Glomerular endothelial cell (primary cell): ENCODE data around the gene EFHD2. TPM values are rescaled to one million over a fixed set of nuclear protein-coding genes. Genes with fewer than 3 reads are reported as not detected.
"Not testable (repeated sequence)": the region's sequence is repeated elsewhere in the genome, so short reads cannot be mapped to it uniquely, and the experiment has no call there.

Experiments used
- DNase-seq: peaks from one replicate; pipeline ENCODE4 v3.0.0-alpha.2; 2011; ENCODE audit warnings: low read depth, low spot score; ENCODE audit errors: extremely low read depth
- total RNA-seq: library from RNA; depleted of rRNA; stranded (reverse); fragments of >200 nt; gene quantifications from 2 replicates; pipeline ENCODE4 v1.2.3, GENCODE V29; 2015

Gene EFHD2
- total RNA-seq, 1 donor from 2014 or later: 70.3 TPM

DNA sequence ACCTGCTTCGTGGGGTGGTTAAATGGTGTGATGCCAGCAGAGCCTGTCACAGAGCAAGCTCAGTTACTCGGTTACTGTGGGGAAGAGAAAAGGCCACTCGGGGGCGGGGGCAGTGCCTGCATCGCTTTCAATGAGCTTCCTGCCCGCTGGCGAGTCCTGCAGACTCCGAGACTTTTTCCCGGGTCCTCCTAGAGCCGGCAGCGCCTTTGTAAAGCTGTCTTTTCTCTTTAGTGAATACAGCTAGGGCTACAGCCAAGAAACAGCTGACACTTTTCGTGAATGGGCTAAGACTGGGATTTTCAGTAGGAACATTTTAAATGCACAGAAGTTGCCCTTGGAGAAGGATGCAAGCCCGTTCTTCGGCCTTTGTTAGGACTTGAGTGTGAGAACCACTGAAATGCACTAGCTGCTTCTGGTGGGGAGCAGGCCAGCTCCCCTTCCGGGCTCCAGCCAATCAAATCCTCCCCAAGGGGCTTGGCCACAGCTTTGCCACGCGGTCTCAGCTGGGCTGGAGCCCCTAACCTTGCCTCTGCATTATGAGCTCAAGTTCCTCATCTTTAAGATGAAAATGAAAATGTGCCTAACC, 23.4 kb upstream of the EFHD2 start:
- no peak for DNase-seq

DNA sequence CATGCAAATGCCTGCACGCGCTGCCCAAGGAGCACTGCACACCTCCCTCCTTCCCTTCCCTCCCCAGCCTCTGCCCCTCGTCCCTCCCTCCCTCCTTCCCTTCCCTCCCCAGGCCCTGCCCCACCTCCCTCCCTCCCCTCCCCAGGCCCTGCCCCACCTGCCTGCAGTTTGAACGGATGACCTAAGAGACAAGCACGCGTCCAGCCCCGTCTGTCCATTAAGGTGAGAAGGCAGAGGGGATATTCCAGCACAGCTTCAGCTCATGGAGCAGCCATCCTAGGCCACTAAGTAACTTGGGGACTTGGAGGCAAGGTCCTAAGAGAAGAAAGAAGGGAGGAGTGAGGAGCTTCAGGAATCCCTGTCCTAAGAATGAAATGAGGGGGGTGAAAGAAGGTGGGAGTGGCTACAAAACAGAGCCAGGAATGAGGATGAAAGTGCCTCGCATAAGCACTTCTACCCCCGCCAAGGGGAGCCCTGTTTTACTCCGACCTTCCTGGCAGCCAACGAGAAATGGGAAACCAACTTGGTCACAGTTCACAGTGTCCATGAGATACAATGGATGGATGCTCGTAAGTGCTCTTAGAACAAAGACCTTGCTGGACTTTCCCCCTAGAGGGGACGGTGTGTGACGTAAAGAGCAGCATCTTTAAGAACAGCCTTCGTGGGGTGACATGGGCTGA, 21.3 kb upstream of the EFHD2 start:
- no peak for DNase-seq

DNA sequence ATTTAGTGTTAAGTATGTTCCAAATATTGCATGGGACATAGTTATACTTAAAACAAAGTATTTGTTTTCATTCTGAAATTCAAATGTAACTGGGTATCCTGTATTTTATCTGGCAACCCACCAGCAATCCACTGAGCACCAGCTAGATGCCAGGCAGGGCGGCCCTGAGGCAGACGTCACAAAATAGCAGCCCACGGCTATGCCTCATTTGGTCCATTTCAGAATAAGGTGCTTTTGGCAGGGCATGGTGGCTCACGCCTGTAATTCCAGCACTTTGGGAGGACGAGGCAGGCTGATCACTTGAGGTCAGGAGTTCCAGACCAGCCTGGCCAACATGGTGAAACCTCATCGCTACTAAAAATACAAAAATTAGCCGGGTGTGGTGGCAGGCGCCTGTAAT, 19.9 kb upstream of the EFHD2 start:
- DNase-seq: not testable (repeated sequence)

DNA sequence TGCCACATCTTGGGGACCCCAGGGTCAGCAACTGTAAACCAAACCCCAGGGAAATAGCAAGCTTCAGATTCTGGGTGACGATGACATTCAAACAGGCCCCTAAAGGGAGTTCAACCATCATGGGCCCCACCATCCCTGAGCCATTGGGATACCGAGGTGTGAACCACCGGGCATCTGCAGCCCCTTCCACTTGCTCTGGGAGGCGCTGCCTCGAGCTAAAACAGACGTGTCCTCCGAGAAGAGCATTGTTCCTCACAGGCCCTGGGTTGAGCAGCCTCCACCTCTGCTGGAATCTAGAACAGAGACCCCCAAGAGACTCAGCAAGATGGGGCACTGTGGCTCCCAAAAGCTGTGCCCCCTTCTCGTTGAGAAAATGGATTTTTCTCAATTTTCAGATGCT, 19.0 kb upstream of the EFHD2 start:
- DNase-seq: no peak

DNA sequence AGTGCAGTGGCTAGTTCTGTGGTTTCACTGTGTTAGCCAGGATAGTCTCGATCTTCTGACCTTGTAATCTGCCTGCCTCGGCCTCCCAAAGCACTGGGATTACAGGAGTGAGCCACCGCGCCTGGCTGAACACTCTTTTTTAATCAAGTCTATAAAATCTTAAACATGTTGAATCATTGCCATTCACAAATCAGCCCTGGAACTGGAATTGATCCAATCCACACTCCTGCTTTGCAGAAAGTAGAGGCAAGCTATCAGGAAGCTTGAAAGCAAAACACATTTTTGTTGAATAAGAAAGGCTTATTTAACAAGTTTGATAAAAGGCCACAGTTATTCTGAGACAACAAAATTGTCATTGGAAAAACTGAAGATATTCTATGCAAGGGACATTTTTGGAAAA, 18.3 kb upstream of the EFHD2 start:
- DNase-seq: no peak

DNA sequence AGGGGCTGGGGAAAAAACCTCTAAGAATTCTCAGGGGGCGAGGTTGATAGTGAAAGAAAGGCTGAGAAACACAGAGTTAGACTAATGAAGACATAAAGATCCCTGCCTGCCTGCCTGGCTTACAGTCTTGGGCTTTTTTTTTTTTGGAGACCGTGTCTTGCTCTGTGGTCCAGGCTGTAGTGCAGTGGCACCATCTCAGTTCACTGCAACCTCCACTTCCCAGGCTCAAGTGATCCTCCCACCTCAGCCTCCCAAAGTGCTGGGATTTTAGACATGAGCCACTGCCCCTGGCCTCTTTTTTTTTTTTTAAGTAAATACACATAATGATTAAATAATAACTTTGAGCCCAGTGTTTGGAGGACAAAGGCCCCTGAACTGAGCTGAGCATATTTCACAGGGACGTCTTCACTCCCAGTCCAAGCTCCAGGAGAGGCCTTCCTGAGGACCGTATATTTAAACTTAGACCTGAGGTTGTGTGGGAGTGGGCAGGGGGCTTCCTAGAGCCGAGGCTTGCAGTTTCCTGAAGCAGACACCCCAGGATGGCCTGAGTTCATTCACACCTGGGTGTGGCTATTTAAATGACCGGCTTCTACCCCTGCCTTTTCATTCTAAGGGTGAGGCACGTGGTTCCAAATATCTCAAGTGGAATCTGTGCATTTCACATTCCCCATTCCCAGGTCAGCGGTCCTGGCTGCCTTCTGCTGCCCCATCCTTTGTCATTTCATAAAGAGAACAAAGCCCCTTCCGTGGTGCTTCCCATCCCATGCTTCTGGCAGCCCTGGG, 16.0 kb upstream of the EFHD2 start:
- DNase-seq: no peak

DNA sequence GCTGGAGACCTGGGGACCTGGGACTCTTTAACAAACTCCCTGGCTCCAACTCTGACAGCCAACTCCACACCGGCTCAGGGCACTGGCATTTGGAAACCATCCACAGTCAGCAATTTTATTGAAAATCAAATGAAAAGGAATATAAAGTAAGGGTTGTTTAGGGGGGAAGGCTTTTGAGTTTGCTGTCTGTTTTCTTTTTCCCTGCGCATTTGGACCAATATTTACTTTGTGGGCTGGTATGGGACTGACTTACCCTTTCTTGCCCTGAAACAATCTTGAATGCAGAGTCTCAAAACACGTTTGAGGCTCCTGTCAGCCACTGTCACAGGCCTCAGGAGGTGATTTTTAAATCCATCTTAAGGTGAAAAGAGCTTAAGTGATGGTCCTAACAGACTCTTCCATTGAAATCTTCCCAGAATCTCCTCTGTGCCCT, 15.4 kb upstream of the EFHD2 start:
- DNase-seq: no peak

DNA sequence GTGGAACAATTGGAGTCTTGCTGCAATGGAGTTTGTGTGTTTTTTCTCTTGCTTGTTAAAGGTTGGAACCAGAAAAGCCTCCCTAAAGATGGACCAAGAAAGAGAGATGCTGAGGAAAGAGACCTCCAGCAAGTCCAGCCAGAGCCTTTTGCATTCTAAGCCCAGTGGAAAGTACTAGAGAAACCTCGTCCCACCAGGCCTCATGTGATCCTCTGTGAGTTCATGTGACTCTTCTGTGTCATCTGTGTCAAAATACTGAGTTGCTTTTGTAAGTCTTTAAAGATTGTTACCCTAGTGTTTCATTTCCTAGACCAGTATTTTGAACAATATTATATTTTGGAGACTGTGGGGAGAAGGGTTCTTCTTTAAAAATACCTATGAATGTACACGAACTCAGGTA, 12.5 kb upstream of the EFHD2 start:
- DNase-seq: no peak

DNA sequence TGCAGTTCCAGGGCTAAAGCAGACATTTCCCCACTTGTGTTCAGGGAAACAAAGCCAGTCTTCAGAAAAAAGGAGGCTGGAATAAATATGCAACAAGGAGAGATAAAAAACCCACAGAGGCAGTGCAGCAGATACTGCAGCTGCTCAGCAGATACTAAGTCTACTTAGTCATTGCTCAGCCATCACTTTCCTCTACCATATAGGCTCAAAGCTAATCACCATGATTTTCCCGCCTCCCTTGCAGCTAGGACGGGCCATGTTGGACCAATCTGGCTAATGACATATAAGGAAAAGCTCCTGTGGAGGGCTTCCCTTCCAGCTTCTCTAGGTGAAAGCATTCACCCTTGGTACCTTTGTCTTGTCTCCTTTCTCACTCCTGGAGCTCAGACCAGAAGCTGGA, 10.0 kb upstream of the EFHD2 start:
- DNase-seq: no peak

DNA sequence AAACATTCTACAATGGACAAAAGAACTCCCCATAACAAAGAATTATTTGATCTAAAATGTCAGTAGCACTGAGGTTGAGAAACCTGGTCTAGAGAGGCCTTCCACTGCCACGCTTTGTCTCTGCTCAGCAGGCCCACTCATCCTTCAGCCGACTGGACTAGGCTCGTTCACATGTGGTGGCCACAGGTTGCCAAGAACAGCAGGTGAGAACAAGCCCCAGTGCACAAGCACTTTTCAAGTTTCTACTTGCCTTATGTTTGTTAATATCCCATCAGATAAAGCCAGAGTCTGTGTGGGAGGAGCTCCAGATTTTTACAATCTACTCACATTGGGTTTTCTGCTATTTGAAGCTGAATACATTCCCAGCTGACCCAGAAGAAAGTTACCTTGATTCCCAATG, 9.1 kb upstream of the EFHD2 start:
- no peak for DNase-seq

DNA sequence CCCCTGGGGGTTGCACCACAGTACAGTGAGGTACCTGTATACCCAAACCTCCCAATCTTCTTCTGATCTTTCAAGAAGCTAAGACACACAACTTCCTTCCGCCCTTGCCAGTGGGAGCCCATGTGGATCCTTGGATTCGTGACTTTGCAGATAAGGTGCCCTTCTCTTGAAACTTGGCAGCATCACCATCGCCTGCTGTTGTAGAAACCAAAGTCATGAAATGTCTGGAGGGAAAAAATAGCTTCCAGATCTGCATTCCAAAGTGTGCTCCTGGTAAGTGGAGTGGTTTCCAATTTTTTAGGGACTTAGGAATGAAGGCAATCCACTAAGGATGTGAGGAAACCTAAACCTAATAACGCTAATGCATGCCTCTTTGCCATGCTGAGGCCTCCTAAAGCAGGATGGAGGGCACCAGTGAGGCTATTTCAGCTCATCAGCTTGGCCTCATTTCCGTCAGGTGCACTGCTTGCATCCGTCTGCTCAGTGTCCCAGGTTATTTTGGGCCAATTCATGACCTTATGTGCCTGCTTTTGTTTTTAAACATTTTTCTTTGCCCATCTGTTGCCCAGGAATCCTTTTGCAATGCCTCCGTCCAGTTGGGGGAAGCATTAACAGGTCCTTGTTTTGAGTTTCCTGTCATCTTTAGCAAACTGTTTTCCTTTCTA, 8.2 kb upstream of the EFHD2 start:
- DNase-seq: no peak

DNA sequence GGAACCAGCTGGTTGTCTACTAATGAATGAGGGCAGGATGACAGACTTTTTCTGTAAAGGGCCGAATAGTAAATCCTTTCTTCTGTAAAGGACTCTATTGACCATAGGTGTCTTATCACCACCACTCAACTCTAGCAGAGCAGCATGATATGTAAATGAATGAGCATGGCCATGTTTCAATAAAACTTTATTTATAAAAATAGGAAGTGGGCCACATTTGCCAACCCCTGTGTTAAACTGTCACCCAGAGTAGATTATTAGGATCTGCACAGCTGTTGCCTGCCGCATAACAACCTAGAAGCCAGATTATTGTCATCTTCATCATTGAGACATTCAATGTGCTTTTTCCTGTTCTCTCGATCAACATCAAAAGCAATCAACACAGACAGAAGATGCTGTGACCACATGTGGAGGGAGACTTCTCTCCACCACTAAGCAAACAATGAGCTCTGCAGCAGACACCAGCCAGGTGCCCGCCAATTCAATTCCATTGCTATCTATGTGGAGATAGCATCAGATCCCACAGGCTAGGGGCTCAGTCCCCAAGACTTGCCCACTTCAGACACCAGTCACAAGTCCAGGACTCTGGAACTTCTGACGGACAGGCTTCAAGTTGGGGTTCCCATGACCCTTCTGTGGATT, 6.8 kb upstream of the EFHD2 start:
- DNase-seq: no peak

DNA sequence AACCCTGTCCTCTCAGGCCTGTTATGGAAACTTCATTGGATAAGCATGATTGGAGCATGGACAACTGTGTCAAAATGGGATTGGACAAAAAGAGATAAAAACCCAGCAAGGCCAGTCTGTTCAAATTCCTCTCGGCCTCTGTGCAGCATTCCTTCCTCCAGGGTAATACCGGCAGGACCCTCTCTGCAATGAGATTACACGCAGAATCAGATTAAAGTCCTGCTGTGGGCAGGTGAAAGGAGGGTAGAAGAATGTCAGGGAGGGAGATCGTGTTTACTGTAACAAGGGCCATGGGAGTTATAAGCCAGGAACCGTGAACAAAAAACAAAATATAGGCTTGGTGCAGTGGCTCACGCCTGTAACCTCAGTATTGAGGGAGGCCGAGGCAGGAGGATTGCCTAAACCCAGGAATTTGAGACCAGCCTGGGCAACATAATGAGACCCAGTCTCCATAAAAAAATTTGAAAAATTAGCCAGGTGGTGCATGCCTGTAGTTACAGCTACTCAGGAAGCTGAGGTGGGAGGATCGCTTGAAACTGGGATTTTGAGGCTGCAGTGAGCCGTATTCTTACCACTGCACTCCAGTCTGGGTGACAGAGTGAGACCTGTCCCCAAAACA, 5.6 kb upstream of the EFHD2 start:
- no peak for DNase-seq

DNA sequence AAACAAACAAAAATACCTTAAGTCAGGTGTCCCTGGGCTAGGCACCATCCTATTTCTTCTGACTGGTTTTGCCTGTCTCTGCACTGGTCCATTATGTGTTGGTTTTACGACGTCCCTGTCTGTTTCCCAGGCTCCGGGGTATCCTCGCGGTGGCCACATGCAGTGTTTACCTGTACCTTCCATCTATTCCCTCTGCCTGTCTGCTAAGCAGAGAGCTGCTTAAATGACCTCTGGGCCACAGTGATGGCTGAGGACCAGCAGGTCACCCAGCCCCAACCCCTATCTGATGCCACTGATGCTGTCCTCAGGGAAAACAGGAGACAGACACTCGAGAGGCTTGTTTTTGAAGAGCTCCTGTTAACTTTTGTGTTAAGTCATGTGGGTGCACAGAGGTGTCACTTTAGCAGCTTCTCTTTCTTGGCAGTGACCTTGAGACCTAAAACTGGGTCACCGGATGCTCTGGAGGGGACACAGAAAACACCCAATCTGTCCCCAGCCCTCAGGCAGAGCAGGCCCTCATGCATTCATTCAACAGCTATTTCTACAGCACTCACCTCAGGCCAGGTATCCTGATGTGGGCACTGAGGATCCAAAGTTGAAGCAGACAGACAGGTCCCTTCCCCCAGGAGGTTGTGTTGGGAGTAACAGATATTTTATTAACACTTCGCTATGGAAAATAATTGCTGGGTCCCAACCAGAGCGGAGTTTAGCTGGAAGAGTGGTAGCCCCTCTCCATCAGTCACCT, 4.4 kb upstream of the EFHD2 start:
- no peak for DNase-seq

DNA sequence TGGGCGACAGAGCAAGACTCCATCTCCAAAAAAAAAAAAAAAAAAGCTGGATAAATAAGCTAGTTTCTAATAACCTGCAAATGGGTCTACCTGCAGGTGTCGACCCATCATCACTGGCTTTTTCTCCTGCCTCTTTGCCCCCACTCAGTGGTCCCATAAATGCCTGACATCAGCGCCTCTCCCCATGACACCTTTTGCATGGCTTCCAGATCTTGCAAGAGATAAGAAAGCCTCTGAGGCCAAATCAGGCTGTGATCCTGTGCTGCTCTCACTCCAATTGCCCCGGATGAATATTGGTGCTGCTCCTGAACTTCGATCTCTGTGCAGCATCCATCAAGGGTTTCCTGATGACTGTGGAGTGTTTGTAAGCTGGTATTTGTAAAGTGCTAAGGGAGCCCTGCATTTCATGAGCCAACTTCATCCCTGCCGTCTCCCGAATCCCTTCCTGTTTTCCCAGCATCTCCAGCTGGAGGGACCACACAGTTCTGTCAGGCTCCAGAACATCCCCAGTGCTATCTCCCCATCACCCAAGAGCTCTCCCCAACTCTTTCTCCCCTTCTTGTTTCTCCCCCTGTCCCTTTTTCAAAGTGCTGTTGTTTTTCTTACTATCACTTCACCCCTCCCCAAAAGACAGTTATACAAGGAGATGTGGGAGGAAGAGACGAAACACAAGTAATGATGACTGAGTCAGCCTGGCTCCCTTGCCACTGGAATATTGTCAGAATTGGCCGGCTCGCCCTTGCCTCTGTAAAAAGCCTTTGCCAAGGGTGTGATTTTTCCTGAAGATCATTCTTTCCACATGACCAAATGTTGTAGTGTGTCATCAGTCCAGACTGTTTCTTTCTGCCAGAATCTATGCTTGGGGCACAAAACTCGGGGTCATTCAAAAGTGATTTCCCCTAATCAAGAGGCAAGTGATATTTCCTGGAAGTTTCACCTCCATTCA, 2.8 kb upstream of the EFHD2 start:
- DNase-seq: no peak

DNA sequence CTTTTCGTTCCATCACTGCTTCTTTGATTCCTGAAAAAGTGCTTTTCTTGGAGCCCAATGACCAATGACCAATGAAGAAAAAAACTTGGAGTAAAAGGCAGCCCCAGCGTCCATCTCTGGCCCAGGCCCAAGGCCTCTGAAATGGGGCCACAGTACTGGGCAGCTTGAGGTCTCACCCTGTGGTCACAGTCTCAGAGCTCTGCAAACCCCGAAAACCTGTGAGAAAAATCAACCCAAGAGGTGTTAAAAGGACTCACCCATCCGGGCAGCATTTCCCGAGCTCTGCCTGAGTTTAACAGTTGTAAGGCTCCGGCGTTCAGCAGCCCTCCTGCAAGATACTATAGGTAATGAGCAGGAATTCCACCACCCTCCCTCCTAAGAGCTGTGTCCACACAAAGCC, 2.1 kb upstream of the EFHD2 start:
- no peak for DNase-seq

DNA sequence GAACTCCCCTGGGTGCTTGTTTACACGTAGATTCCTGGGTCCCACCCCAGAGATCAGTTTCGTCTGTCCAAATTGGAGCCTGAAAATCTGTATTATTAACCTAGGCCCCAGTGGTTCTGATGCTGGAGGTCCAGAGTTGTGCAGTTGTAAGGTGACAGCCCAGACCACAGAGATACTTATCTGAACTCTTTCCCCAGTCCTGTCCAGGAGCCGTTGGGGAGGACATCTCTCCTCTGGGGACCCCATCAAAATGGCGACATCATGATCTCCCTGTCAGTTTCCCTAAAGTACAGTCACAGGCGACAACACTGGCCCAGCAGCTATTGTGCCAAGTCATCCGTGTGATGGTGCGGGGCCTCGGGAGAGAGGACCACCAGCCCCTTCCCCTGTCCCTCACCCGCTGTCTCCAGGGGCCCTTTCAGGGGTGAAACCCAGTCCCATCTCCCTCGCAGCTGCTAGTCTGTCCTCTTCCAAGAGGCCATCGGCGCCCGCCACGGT, 749 bp upstream of the EFHD2 start:
- no peak for DNase-seq

DNA sequence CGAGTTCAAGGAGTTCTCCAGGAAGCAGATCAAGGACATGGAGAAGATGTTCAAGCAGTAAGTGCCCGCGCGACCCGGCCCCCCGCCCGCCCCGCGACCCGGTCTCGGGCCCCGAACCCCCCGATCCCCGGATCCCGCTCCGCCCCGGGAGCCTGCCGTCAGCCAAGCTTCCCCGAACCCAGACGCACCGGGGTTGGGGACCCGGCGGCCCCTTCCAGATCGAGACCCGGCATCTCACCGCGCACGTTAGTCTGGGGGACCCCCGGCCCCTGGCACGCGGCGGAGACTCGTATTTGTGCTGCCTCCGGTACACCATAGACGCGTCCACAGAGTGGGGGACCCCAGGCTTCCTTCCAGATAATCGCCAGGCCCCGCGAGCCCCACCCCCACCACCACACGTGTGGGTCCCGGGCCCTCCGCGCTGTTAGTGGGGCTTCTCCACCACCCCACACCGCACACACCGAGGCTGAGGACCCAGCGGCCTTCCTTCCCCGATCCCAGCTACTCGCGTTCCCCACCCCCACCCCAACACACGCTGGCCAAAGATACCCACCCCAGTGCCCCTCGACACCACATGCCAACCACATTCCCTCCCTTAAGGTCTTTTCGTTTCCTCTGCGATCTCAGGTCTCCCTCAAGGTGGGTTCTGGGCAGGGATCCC, 665 bp downstream of the EFHD2 start:
- no peak for DNase-seq
